ENCODE results near the gene SPATA12.

SPATA12 gene

DNA sequence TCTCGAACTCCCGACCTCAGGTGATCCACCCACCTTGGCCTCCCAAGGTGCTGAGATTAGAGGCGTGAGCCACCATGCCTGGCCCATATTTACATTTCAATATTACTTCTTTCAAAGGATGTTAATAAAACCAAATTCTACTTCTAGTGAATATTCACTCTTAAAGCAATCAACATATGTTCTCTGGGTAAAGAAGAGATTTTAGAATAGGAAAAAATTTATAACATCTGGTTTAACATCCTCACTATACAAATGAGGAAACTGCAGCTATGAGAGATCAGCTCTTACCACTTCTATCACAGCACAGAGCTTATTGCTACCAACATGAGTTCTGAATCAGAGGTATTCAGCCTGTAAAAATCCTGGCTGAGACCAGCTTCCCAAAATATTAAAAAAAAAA is 56.0 kb downstream of the SPATA12 start:
- no peak for DNase-seq (ENCODE audit: low spot score)

DNA sequence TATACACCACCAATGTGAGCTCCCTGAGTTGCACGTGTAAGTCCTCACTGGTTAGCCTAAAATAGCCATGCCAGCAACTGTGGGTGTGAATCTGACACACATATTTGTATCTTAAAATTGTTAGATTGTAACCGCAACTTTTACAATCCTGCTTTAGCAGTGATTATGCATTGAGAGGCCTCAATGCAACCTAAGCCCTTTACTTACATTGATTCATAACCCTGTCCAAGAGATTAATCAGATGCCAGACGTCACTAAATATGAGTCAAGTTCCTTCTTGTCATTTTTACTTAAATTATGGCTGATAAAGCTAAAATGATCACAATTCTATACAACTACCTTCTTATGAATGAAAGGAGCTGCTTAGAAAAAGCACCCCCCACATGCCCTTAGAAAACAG is 57.8 kb downstream of the SPATA12 start:
- no peak for DNase-seq (ENCODE audit: low spot score)

DNA sequence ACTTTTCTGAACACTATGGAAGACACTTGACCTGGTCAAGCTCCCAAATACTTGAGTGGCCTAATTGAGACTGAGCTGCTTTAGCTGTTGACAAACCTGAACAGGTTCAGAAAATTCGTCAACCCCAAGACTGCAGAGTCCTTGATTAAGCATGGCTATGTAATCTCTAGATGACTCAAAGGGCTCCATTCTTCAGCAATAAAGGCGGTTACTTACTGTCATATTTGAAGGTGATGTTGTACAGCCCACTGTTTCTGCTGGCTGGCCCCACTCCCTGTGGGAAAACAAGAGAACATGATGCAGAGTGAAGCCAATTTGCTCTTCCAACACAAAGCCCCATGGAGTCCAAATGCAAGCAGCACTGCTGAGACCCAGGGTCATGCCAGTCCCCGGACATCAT is 59.6 kb downstream of the SPATA12 start:
- DNase-seq (ENCODE audit: low spot score) = no peak

DNA sequence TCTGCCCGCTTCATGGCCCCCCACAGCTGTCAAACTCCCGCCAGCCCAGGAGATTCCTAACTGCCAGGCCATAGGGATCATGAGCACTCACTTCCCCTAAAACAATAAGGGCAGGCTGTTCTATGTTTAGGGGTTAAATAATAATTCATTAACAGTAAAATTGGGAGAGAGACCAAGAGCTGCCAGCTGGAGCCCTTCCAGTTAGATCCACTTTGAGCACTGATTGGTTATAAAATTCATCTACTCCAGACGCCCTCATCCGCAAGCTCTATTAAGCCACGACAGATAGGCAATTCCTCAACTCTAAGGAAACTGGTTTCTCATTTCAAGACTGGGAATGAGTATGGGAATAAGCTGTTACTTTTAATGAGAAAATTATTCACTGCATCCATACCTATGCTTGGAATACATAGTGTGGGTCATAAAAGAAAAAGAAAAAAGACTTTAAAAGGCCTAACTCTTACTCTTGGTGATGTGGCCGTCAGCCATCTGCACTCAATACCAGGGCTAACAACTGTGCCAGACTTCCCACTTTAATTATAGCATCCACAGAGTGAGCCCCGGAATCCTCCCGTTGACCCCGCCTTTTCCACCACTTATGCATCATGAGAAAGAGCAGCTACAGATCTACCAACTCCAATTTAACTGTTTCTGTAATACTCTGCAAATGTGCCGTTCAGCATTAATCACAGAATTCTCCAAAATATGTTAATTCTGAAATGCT is 60.1 kb downstream of the SPATA12 start:
- no peak for DNase-seq (ENCODE audit: low spot score)

All from D341Med (cell line).